GM12878 (cell line): Measurements from ENCODE around the gene TEX2. TPM values are rescaled to one million over a fixed set of nuclear protein-coding genes. Genes with fewer than 3 reads are reported as not detected.

Experiments used
- ATAC-seq: fragments of 200-7000 bp; cut with Tn5 transposase; 3 replicates; pipeline ENCODE4 v1.9.1; 2020; ENCODE audit warnings: mild to moderate bottlenecking, moderate library complexity
- BruUV-seq: library from RNA; stranded (reverse); fragments of 400-500 nt; replicated peaks from 2 replicates; lab custom pipeline; 2021; lab: Mats Ljungman, UMichigan
- CTCF ChIA-PET: fragments of 300-600 bp; sonication (Branson Sonifier 250); formaldehyde crosslinking; extraction: SDS; loops from one replicate; lab custom pipeline; 2021; ENCODE audit warnings: inconsistent platforms; lab: Yijun Ruan, JAX
- POLR2A ChIA-PET: fragments of 350-600 bp; formaldehyde crosslinking; extraction: SDS; loops from one replicate; lab custom pipeline; 2021; ENCODE audit warnings: inconsistent platforms; lab: Charles Lee
- RAD21 ChIA-PET: fragments of 300-600 bp; sonication (Branson Sonifier 250); formaldehyde crosslinking; loops from one replicate; lab custom pipeline; 2023; ENCODE audit warnings: antibody characterized with exemption; ENCODE audit not compliant: unreplicated experiment; lab: Charles Lee
- SMC1A ChIA-PET: fragments of 300-600 bp; sonication (Branson Sonifier 250); formaldehyde crosslinking; loops from one replicate; lab custom pipeline; 2023; ENCODE audit not compliant: unreplicated experiment, uncharacterized antibody; lab: Charles Lee
- DNase-seq: peaks from one replicate; pipeline ENCODE4 v3.0.0-alpha.2; 2011; ENCODE audit warnings: low read depth, low spot score
- FAIRE-seq: peaks from 3 replicates; lab custom pipeline; 2011; peaks lifted over from hg19 to GRCh38; lab: Jason Lieb, UNC
- H2AFZ ChIP-seq: 2 replicates; pipeline ENCODE4 v1.6.0; 2011; ENCODE audit warnings: low read depth, low read length, control low read depth; ENCODE audit not compliant: control insufficient read depth
- H3K27ac ChIP-seq: 2 replicates; pipeline ENCODE4 v1.5.1; 2011; ENCODE audit warnings: control low read depth; ENCODE audit not compliant: control insufficient read depth, insufficient read depth
- H3K27me3 ChIP-seq, 2 experiments: replicated peaks in 1 of 2; 2 replicates each; pipeline versions ENCODE4 v1.6.0 to v1.6.1; 2011; ENCODE audit warnings: low read length in 1 of 2; ENCODE audit not compliant: control insufficient read depth in 2 of 2, insufficient read depth in 2 of 2
- H3K36me3 ChIP-seq, 2 experiments: 2 replicates each; pipeline ENCODE4 v1.5.1; 2011; ENCODE audit warnings: low read length in 1 of 2; ENCODE audit not compliant: control insufficient read depth in 2 of 2, insufficient read depth in 2 of 2
- H3K4me1 ChIP-seq: 2 replicates; pipeline ENCODE4 v1.6.1; 2011; ENCODE audit warnings: mild to moderate bottlenecking, low read length, moderate library complexity, mixed read lengths; ENCODE audit not compliant: control insufficient read depth, insufficient read depth
- H3K4me2 ChIP-seq: 2 replicates; pipeline ENCODE4 v1.6.0; 2011; ENCODE audit warnings: control low read depth; ENCODE audit not compliant: control insufficient read depth, insufficient read depth
- H3K4me3 ChIP-seq: fragments of 200-600 bp; sonication (generic); 2 replicates; pipeline ENCODE4 v1.5.1; 2016
- H3K79me2 ChIP-seq: 2 replicates; pipeline ENCODE4 v1.6.0; 2011; ENCODE audit warnings: low read length; ENCODE audit not compliant: control insufficient read depth, insufficient read depth
- H3K9ac ChIP-seq: 2 replicates; pipeline ENCODE4 v1.8.0; 2011; ENCODE audit warnings: low read length, control low read depth, mixed read lengths; ENCODE audit not compliant: control insufficient read depth, insufficient read depth
- H3K9me3 ChIP-seq: replicated peaks from 3 replicates; pipeline ENCODE4 v1.5.1; 2011; ENCODE audit warnings: mild to moderate bottlenecking, low read length; ENCODE audit not compliant: control insufficient read depth, insufficient read depth
- H4K20me1 ChIP-seq: 2 replicates; pipeline ENCODE4 v1.6.0; 2011; ENCODE audit not compliant: control insufficient read depth, insufficient read depth
- JUNB ChIP-seq: IDR thresholded peaks from 2 replicates; pipeline ENCODE4 v1.6.1; 2016; ENCODE audit warnings: antibody characterized with exemption, mild to moderate bottlenecking
- POLR2AphosphoS2 ChIP-seq: IDR thresholded peaks from 2 replicates; pipeline ENCODE4 v1.6.1; 2011; ENCODE audit warnings: low read depth, mild to moderate bottlenecking, low read length, improper control_type of control experiment, moderate library complexity
- POLR2AphosphoS5 ChIP-seq: IDR thresholded peaks from 2 replicates; pipeline ENCODE4 v1.6.1; 2011; ENCODE audit warnings: mild to moderate bottlenecking, low read length, inconsistent platforms
- RUNX3 ChIP-seq: IDR thresholded peaks from 2 replicates; pipeline ENCODE4 v1.6.1; 2012; ENCODE audit warnings: low read length, inconsistent platforms
- WGBS: methylation state at CpG from one replicate; pipeline ENCODE4 v1.1.6; 2016; ENCODE audit warnings: low lambda C conversion rate; ENCODE audit not compliant: insufficient replicate concordance, insufficient coverage; ENCODE audit errors: missing lambda C conversion rate; 5-methylcytosine and 5-hydroxymethylcytosine counted together
- in situ Hi-C: fragments of 300-500 bp; cut with MboI; formaldehyde crosslinking; loops from 9 replicates; pipeline ENCODE4 v1.14.3; 2018; ENCODE audit warnings: mixed read lengths
- intact Hi-C: fragments of 100-400 bp; cut with micrococcal nuclease; formaldehyde crosslinking; loops from one replicate; pipeline ENCODE4 v1.14.2; 2022; ENCODE audit not compliant: unreplicated experiment
- polyA plus RNA-seq, 11 experiments: library from polyadenylated mRNA; depleted of rRNA in 4 of 11; unstranded in 6 of 11; stranded (reverse) in 5 of 11; fragments of >200 nt; fragmentation: Nextera tagmentation in 4 of 11; fragmentation: Illumina TruSeq in 1 of 11; extraction: Ambion mirVana in 4 of 11; extraction: Trizol in 1 of 11; gene quantifications; 1 replicate in 1 of 11; 2 replicates in 10 of 11; pipeline versions ENCODE4 v1.2.1 to v1.2.3, GENCODE V29; 2011 to 2016; ENCODE audit warnings: inconsistent platforms in 2 of 11, missing spikeins in 2 of 11, low read depth in 1 of 11
- total RNA-seq, 4 experiments: library from RNA; depleted of rRNA in 3 of 4; stranded (reverse); fragments of >200 nt in 3 of 4; fragmentation: Illumina TruSeq in 1 of 4; extraction: Trizol in 1 of 4; gene quantifications; 2 replicates each; pipeline versions ENCODE4 v1.2.1 to v1.2.3, GENCODE V29; 2013 to 2021
- TF ChIP-seq, protein P1 (sequence below): fragments of 450-650 bp; formaldehyde crosslinking; IDR thresholded peaks from 2 replicates; pipeline ENCODE4 v1.4.0; 2022; ENCODE audit warnings: mild to moderate bottlenecking, moderate library complexity

The TEX2 gene
- total and polyA plus RNA-seq, 10 of the 15 experiments (the other 5 are each of a cell fraction or from before 2014, with no cell fraction given), result 3.8 to 19.9 (median 15.8) TPM

DNA sequence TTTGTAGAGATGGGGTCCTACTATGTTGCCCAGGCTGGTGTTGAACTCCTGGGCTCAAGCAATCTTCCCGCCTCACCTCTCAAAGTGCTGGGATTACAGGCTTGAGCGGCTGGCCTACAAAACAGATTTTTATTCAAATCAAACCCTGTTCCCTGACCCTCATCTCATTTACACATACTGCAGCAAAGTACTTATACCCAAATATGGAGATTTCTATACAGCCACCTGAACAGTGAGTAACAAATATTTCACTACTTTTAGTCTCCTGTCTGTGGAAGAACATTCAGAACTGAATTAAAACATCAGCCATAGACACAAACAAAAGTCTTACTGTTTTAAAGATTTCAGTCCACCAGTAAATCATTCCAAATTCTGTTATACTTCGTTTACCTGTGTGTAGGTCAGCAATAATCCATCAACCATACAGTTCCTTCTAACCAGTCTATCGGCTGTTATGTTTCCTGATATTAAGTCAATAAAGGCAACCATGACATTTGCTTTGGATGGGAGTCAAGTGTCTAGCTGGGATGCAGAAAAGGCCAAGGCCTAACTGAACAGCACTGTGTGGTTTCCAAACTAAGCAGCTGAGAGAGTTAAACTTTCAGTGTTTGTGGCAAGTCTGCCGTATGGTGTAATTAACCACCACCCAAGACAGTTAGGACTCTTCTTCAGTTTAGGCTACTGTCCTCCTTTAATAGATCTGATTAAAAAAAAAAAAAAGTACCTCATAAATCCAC is 155.4 kb downstream of the TEX2 start:
- Histone ChIP-seq H3K27ac (peak overlapping the region; percentile 27), H3K4me1 (peaks cover 39% of the 10 kb centered on the region), H3K27me3 (no peaks in the 10 kb centered on the region), H3K79me2 (peaks cover 12% of the 10 kb centered on the region), H4K20me1 (no peaks in the 10 kb centered on the region), H3K36me3 (peaks cover 0 to 2% of the 10 kb centered on the region in 2 experiments; a peak in 1 of 4 replicates), H3K9me3 (no peaks in the 10 kb centered on the region; the same call in 2 of the 3 replicates), H2AFZ (no peak overlapping the region), H3K4me2 (peak overlapping the region; percentile 38; the same call in 1 of the 2 replicates), H3K4me3 (no peak overlapping the region), H3K9ac (no peak overlapping the region)
- in situ Hi-C loops (no loop called here), intact Hi-C loops (no loop called here)
- WGBS, result 78% methylated on average over 5 of the region's 5 CpGs
- no TSS peak for BruUV-seq
- RAD21 ChIA-PET, result interaction anchor here (1.1 to 1.5 kb wide), 4 partner anchors 14 to 51 kb away, joined by 3 to 7 read pairs (median 4); no protein-coding TSS in a partner anchor
- peak; percentile 64 for ATAC-seq
- POLR2A ChIA-PET, result interaction anchor here (1.0 kb wide), 1 partner anchor 19 kb away, joined by 3 read pairs; no protein-coding TSS in a partner anchor
- TF ChIP-seq, protein P1, sequence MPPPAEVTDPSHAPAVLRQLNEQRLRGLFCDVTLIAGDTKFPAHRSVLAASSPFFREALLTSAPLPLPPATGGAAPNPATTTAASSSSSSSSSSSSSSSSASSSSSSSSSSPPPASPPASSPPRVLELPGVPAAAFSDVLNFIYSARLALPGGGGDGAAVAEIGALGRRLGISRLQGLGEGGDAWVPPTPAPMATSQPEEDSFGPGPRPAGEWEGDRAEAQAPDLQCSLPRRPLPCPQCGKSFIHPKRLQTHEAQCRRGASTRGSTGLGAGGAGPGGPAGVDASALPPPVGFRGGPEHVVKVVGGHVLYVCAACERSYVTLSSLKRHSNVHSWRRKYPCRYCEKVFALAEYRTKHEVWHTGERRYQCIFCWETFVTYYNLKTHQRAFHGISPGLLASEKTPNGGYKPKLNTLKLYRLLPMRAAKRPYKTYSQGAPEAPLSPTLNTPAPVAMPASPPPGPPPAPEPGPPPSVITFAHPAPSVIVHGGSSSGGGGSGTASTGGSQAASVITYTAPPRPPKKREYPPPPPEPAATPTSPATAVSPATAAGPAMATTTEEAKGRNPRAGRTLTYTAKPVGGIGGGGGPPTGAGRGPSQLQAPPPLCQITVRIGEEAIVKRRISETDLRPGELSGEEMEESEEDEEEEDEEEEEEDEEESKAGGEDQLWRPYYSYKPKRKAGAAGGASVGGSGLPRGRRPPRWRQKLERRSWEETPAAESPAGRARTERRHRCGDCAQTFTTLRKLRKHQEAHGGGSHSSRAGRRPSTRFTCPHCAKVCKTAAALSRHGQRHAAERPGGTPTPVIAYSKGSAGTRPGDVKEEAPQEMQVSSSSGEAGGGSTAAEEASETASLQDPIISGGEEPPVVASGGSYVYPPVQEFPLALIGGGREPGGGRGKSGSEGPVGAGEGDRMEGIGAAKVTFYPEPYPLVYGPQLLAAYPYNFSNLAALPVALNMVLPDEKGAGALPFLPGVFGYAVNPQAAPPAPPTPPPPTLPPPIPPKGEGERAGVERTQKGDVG (CRISPR knock-in tag), result no peak
- no peak for TF ChIP-seq POLR2AphosphoS2
- TF ChIP-seq JUNB, result no peak
- TF ChIP-seq POLR2AphosphoS5, result no peak
- TF ChIP-seq RUNX3, result peak; percentile 66
- CTCF ChIA-PET, result interaction anchor here (0.6 to 4.5 kb wide), 4 partner anchors 14 to 78 kb away, joined by 3 to 15 read pairs (median 6); no protein-coding TSS in a partner anchor
- FAIRE-seq, result no peak
- SMC1A ChIA-PET, result interaction anchor here (0.7 to 2.8 kb wide), 9 partner anchors 8 to 51 kb away, joined by 3 to 19 read pairs (median 4); partner anchors contain the start of gene ERN1
- DNase-seq, result no peak
